GM18520 (cell line): ENCODE measurements around the gene CLK2.
"Not testable (repeated sequence)": the region's sequence is repeated elsewhere in the genome, so short reads cannot be mapped to it uniquely, and the experiment has no call there.

Experiments used
- ATAC-seq: cut with Tn5 transposase; IDR thresholded peaks from one replicate; pipeline ENCODE4 v1.9.1; 2021; ENCODE audit not compliant: unreplicated experiment

The CLK2 gene

DNA sequence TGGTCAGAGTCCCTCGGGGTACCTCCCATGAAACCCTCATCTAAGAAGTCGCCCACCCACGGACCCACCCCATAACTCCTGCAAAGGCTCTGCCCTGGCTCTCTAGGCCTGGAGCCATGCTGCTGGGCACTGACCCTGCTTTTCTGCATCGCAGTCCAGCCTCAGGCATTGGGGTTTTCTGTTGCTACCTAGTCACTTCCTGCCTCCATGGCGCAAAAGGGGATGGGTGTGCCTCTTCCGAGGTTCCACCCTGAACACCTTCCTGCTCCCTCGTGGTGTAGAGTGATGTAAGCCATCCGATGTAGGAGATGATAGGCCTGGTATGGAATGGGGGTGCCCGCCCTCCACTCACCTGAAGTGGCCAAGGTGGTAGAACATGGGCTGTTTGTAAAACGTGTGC is 58.6 kb downstream of the CLK2 start:
- not testable (repeated sequence) for ATAC-seq
